Uterus (tissue), 2 donors: ENCODE data around the gene TRIM41.

ENCODE experiments used
- POLR2A ChIP-seq, 2 donors: fragments of 450-650 bp; IDR thresholded peaks; one replicate each; pipeline ENCODE4 v1.6.1; 2016; ENCODE audit warnings: antibody characterized with exemption in 2 of 2, mild to moderate bottlenecking in 1 of 2, moderate library complexity in 1 of 2
- TF ChIP-seq, protein P1 (sequence below), 4 experiments: fragments of 200-600 bp in 2 of 4; fragments of 450-650 bp in 2 of 4; sonication (generic) in 2 of 4; IDR thresholded peaks; one replicate each; pipeline ENCODE4 v1.5.1; 2016 to 2019; ENCODE audit warnings: antibody characterized with exemption in 4 of 4, mild to moderate bottlenecking in 2 of 4, moderate library complexity in 1 of 4

DNA sequence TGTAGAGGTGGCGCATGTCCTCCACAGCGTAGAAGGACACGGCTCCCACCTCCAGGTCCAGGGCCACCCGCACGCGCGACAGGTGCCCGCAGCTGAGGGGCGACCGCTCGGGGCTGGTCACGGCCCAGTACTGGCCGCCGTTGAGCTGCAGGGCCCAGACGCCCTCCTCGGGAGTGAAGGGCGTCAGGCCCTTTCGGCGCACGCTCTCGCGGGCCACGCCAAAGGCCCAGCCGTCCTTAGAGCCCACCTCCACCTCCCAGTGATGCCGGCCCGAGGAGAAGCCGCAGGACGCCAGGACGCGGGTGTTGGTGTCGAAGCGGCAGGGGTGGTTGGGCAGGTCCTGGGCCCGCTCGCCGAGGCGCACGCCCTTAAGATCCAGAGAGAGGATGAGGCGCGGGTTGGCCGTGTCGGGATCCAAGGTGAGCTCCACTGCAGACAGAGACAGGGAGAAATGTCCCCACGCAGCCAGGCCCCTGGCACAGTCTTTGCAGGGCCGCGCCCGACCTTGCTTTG, 27.8 kb upstream of the TRIM41 start:
- no peak for TF ChIP-seq POLR2A (IDR thresholded peaks at IDR 0.05)
- TF ChIP-seq, protein P1, sequence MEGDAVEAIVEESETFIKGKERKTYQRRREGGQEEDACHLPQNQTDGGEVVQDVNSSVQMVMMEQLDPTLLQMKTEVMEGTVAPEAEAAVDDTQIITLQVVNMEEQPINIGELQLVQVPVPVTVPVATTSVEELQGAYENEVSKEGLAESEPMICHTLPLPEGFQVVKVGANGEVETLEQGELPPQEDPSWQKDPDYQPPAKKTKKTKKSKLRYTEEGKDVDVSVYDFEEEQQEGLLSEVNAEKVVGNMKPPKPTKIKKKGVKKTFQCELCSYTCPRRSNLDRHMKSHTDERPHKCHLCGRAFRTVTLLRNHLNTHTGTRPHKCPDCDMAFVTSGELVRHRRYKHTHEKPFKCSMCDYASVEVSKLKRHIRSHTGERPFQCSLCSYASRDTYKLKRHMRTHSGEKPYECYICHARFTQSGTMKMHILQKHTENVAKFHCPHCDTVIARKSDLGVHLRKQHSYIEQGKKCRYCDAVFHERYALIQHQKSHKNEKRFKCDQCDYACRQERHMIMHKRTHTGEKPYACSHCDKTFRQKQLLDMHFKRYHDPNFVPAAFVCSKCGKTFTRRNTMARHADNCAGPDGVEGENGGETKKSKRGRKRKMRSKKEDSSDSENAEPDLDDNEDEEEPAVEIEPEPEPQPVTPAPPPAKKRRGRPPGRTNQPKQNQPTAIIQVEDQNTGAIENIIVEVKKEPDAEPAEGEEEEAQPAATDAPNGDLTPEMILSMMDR (IDR thresholded peaks at IDR 0.05): no peak
